GM19438 (cell line): Measurements from ENCODE around the gene HPSE2.
"Not testable (repeated sequence)": the region's sequence is repeated elsewhere in the genome, so short reads cannot be mapped to it uniquely, and the experiment has no call there.

Source experiments
- ATAC-seq: cut with Tn5 transposase; IDR thresholded peaks from one replicate; pipeline ENCODE4 v1.9.1; 2021; ENCODE audit warnings: low read depth; ENCODE audit not compliant: unreplicated experiment

HPSE2 gene

GRCh38 chr10:99170116-99170675 lies 65.5 kb downstream of the HPSE2 start:
- ATAC-seq, result no peak

GRCh38 chr10:99161165-99161564 lies 74.5 kb downstream of the HPSE2 start:
- no peak for ATAC-seq

GRCh38 chr10:99143651-99144050 lies 92.0 kb downstream of the HPSE2 start:
- ATAC-seq, result no peak

GRCh38 chr10:99143011-99143410 lies 92.6 kb downstream of the HPSE2 start:
- ATAC-seq, result no peak

- not testable (repeated sequence) for ATAC-seq
These were observed 102.8 kb downstream of the HPSE2 start for GRCh38 chr10:99132897-99133296.

GRCh38 chr10:99125879-99126278 lies 109.8 kb downstream of the HPSE2 start:
- ATAC-seq, result no peak

GRCh38 chr10:99124376-99124775 lies 111.3 kb downstream of the HPSE2 start:
- no peak for ATAC-seq

GRCh38 chr10:99123851-99124250 lies 111.8 kb downstream of the HPSE2 start:
- no peak for ATAC-seq

GRCh38 chr10:99123336-99123735 lies 112.3 kb downstream of the HPSE2 start:
- ATAC-seq, result no peak

- no peak for ATAC-seq
These were observed 116.3 kb downstream of the HPSE2 start for GRCh38 chr10:99119258-99119748.

GRCh38 chr10:99115703-99116102 lies 119.9 kb downstream of the HPSE2 start:
- no peak for ATAC-seq

- no peak for ATAC-seq
These were observed 150.3 kb downstream of the HPSE2 start for GRCh38 chr10:99085358-99085757.

GRCh38 chr10:99084161-99084560 lies 151.5 kb downstream of the HPSE2 start:
- no peak for ATAC-seq

GRCh38 chr10:99080275-99080945 lies 155.2 kb downstream of the HPSE2 start:
- ATAC-seq, result no peak

- ATAC-seq, result no peak
These were observed 173.1 kb downstream of the HPSE2 start for GRCh38 chr10:99062591-99062990.

GRCh38 chr10:99058762-99059161 lies 176.9 kb downstream of the HPSE2 start:
- no peak for ATAC-seq

- no peak for ATAC-seq
These were observed 177.5 kb downstream of the HPSE2 start for GRCh38 chr10:99057936-99058690.

- ATAC-seq, result no peak
These were observed 190.0 kb downstream of the HPSE2 start for GRCh38 chr10:99045671-99046070.

- ATAC-seq, result no peak
These were observed 193.4 kb downstream of the HPSE2 start for GRCh38 chr10:99042051-99042771.

- no peak for ATAC-seq
These were observed 194.2 kb downstream of the HPSE2 start for GRCh38 chr10:99041468-99041867.

GRCh38 chr10:99013885-99014284 lies 221.8 kb downstream of the HPSE2 start:
- no peak for ATAC-seq
